Neutrophil (primary cell): ENCODE measurements around the gene RNF13.

Source experiments
- H3K27ac ChIP-seq: fragments of 200-600 bp; sonication (generic); 2 replicates; pipeline ENCODE4 v1.5.1; 2016; ENCODE audit warnings: mild to moderate bottlenecking, moderate library complexity
- H3K27me3 ChIP-seq: fragments of 200-600 bp; sonication (generic); 2 replicates; pipeline ENCODE4 v1.6.0; 2016; ENCODE audit warnings: mild to moderate bottlenecking
- H3K36me3 ChIP-seq: fragments of 200-600 bp; sonication (generic); 2 replicates; pipeline ENCODE4 v1.5.1; 2017
- H3K4me1 ChIP-seq, 2 experiments: fragments of 200-600 bp in 1 of 2; sonication (generic) in 1 of 2; 1 replicate in 1 of 2; 2 replicates in 1 of 2; pipeline versions ENCODE4 v1.5.1 to v1.6.1; 2013 to 2016; ENCODE audit warnings: low read depth in 1 of 2, low read length in 1 of 2, mild to moderate bottlenecking in 1 of 2, moderate library complexity in 1 of 2; ENCODE audit not compliant: control insufficient read depth in 1 of 2, insufficient read depth in 1 of 2
- H3K4me3 ChIP-seq, 2 experiments: fragments of 200-600 bp in 1 of 2; sonication (generic) in 1 of 2; 1 replicate in 1 of 2; 2 replicates in 1 of 2; pipeline ENCODE4 v1.5.1; 2013 to 2016; ENCODE audit warnings: low read depth in 1 of 2, low read length in 1 of 2, mild to moderate bottlenecking in 1 of 2, moderate library complexity in 1 of 2
- H3K9me3 ChIP-seq: fragments of 200-600 bp; sonication (generic); 2 replicates; pipeline ENCODE4 v1.5.1; 2016
- CTCF ChIP-seq: fragments of 200-600 bp; sonication (generic); IDR thresholded peaks from 2 replicates; pipeline ENCODE4 v1.5.1; 2016; ENCODE audit warnings: antibody characterized with exemption

Gene RNF13

GRCh38 chr3:149777414-149778214, 35.4 kb upstream of the RNF13 start:
- Histone ChIP-seq H3K36me3 (no peaks in the 10 kb centered on the region), H3K27me3 (no peaks in the 10 kb centered on the region), H3K4me1 (peaks cover 21 to 25% of the 10 kb centered on the region in 2 experiments), H3K27ac (no peak overlapping the region), H3K4me3 (no peak overlapping the region), H3K9me3 (no peaks in the 10 kb centered on the region)
- no peak for TF ChIP-seq CTCF

- Histone ChIP-seq H3K9me3 (no peaks in the 10 kb centered on the region), H3K36me3 (no peaks in the 10 kb centered on the region), H3K4me1 (peaks cover 39 to 46% of the 10 kb centered on the region in 2 experiments), H3K4me3 (peak overlapping the region; percentile 44 to 45), H3K27ac (peak overlapping the region; percentile 97), H3K27me3 (no peaks in the 10 kb centered on the region)
- TF ChIP-seq CTCF = no peak
Measured at GRCh38 chr3:149781211-149781610, 31.8 kb upstream of the RNF13 start.

GRCh38 chr3:149781741-149782140, 31.3 kb upstream of the RNF13 start:
- peaks cover 39 to 46% of the 10 kb centered on the region in 2 experiments for H3K4me1 ChIP-seq
- peak overlapping the region; percentile 44 to 45 for H3K4me3 ChIP-seq
- H3K27me3 ChIP-seq = no peaks in the 10 kb centered on the region
- no peaks in the 10 kb centered on the region for H3K9me3 ChIP-seq
- TF ChIP-seq CTCF = no peak
- H3K27ac ChIP-seq = peak overlapping the region; percentile 97
- H3K36me3 ChIP-seq = no peaks in the 10 kb centered on the region

- peak overlapping the region; percentile 97 for H3K27ac ChIP-seq
- H3K36me3 ChIP-seq = no peaks in the 10 kb centered on the region
- H3K4me1 ChIP-seq = peaks cover 39 to 46% of the 10 kb centered on the region in 2 experiments
- no peak for TF ChIP-seq CTCF
- no peaks in the 10 kb centered on the region for H3K27me3 ChIP-seq
- H3K4me3 ChIP-seq = peak overlapping the region; percentile 28 to 52
- no peaks in the 10 kb centered on the region for H3K9me3 ChIP-seq
Measured at GRCh38 chr3:149783576-149783975, 29.4 kb upstream of the RNF13 start.

GRCh38 chr3:149784064-149784704, 28.8 kb upstream of the RNF13 start:
- Histone ChIP-seq H3K27me3 (no peaks in the 10 kb centered on the region), H3K4me3 (peak overlapping the region in 1 of 2 experiments; percentile 52), H3K36me3 (no peaks in the 10 kb centered on the region), H3K27ac (peak overlapping the region; percentile 97), H3K9me3 (no peaks in the 10 kb centered on the region), H3K4me1 (peaks cover 39 to 46% of the 10 kb centered on the region in 2 experiments)
- TF ChIP-seq CTCF = no peak
